ENCODE results near the gene RNF220. TPM values are rescaled to one million over a fixed set of nuclear protein-coding genes. Genes with fewer than 3 reads are reported as not detected.

Gene RNF220
- total RNA-seq, 1 donor from 2014 or later = 72.5 TPM

GRCh38 chr1:44689447-44689765, 284.4 kb downstream of the RNF220 start:
- no peak for TF ChIP-seq CTCF (IDR thresholded peaks at IDR 0.05)
- ATAC-seq = no peak
- no peaks in the 10 kb centered on the region for H3K4me1 ChIP-seq
- H3K9me3 ChIP-seq = no peaks in the 10 kb centered on the region
- intact Hi-C loops (cut with DNase I) = no loop called here
- no peak overlapping the region for H3K27ac ChIP-seq
- no peak overlapping the region for H3K4me3 ChIP-seq
- DNase-seq = no peak
- H3K36me3 ChIP-seq = no peaks in the 10 kb centered on the region
- H3K27me3 ChIP-seq (ENCODE audit: low read depth) = no peaks in the 10 kb centered on the region

- no peak for TF ChIP-seq CTCF (IDR thresholded peaks at IDR 0.05)
- Histone ChIP-seq H3K36me3 (no peaks in the 10 kb centered on the region), H3K4me3 (no peak overlapping the region), H3K9me3 (no peaks in the 10 kb centered on the region), H3K4me1 (peaks cover 3% of the 10 kb centered on the region), H3K27me3 (ENCODE audit: low read depth) (no peaks in the 10 kb centered on the region), H3K27ac (no peak overlapping the region)
- DNase-seq = no peak
- intact Hi-C loops (cut with DNase I) = no loop called here
- no peak for ATAC-seq
These were observed 288.1 kb downstream of the RNF220 start for GRCh38 chr1:44693159-44693558.

- Histone ChIP-seq H3K4me3 (no peak overlapping the region), H3K27me3 (ENCODE audit: low read depth) (no peaks in the 10 kb centered on the region), H3K27ac (no peak overlapping the region), H3K9me3 (no peaks in the 10 kb centered on the region), H3K4me1 (peaks cover 4% of the 10 kb centered on the region), H3K36me3 (no peaks in the 10 kb centered on the region)
- DNase-seq = no peak
- no peak for TF ChIP-seq CTCF (IDR thresholded peaks at IDR 0.05)
- intact Hi-C loops (cut with DNase I) = no loop called here
- ATAC-seq = no peak
These were observed 288.8 kb downstream of the RNF220 start for GRCh38 chr1:44693900-44694299.

- Histone ChIP-seq H3K36me3 (no peaks in the 10 kb centered on the region), H3K4me1 (peaks cover 4% of the 10 kb centered on the region), H3K27ac (no peak overlapping the region), H3K4me3 (no peak overlapping the region), H3K9me3 (no peaks in the 10 kb centered on the region), H3K27me3 (ENCODE audit: low read depth) (no peaks in the 10 kb centered on the region)
- no peak for TF ChIP-seq CTCF (IDR thresholded peaks at IDR 0.05)
- no peak for DNase-seq
- intact Hi-C loops (cut with DNase I) = no loop called here
- no peak for ATAC-seq
These were observed 289.9 kb downstream of the RNF220 start for GRCh38 chr1:44694863-44695478.

GRCh38 chr1:44695671-44696070, 290.6 kb downstream of the RNF220 start:
- peaks cover 4% of the 10 kb centered on the region for H3K4me1 ChIP-seq
- H3K27me3 ChIP-seq (ENCODE audit: low read depth) = no peaks in the 10 kb centered on the region
- no peak for DNase-seq
- no peak for ATAC-seq
- TF ChIP-seq CTCF (IDR thresholded peaks at IDR 0.05) = no peak
- intact Hi-C loops (cut with DNase I) = no loop called here
- no peaks in the 10 kb centered on the region for H3K36me3 ChIP-seq
- H3K27ac ChIP-seq = no peak overlapping the region
- no peak overlapping the region for H3K4me3 ChIP-seq
- no peaks in the 10 kb centered on the region for H3K9me3 ChIP-seq

GRCh38 chr1:44696101-44696500, 291.0 kb downstream of the RNF220 start:
- no peak overlapping the region for H3K4me3 ChIP-seq
- DNase-seq (no peak), ATAC-seq (no peak)
- intact Hi-C loops (cut with DNase I) = no loop called here
- no peaks in the 10 kb centered on the region for H3K27me3 ChIP-seq (ENCODE audit: low read depth)
- no peak for TF ChIP-seq CTCF (IDR thresholded peaks at IDR 0.05)
- no peaks in the 10 kb centered on the region for H3K36me3 ChIP-seq
- H3K4me1 ChIP-seq = peaks cover 4% of the 10 kb centered on the region
- H3K9me3 ChIP-seq = no peaks in the 10 kb centered on the region
- H3K27ac ChIP-seq = no peak overlapping the region

Data from lower lobe of right lung (tissue), 2 donors.